HEK293T (cell line): ENCODE results near the gene TMEM248.
"Not testable (repeated sequence)": the region's sequence is repeated elsewhere in the genome, so short reads cannot be mapped to it uniquely, and the experiment has no call there.

Source experiments
- ARNT ChIP-seq: fragments of 450-650 bp; IDR thresholded peaks from 2 replicates; pipeline ENCODE4 v1.6.1; 2017; ENCODE audit warnings: mild to moderate bottlenecking
- BHLHE40 ChIP-seq: fragments of 450-650 bp; IDR thresholded peaks from 2 replicates; pipeline ENCODE4 v1.6.1; 2016; ENCODE audit warnings: mild to moderate bottlenecking, moderate library complexity, borderline replicate concordance
- ELF4 ChIP-seq: fragments of 450-650 bp; IDR thresholded peaks from 2 replicates; pipeline ENCODE4 v1.6.1; 2017; ENCODE audit warnings: antibody characterized with exemption
- FOXA1 ChIP-seq: fragments of 450-650 bp; IDR thresholded peaks from 2 replicates; pipeline ENCODE4 v1.6.1; 2016; ENCODE audit warnings: mild to moderate bottlenecking
- FOXK2 ChIP-seq: fragments of 450-650 bp; IDR thresholded peaks from 2 replicates; pipeline ENCODE4 v1.6.1; 2016; ENCODE audit warnings: mild to moderate bottlenecking
- FOXM1 ChIP-seq: fragments of 450-650 bp; IDR thresholded peaks from 2 replicates; pipeline ENCODE4 v1.6.1; 2017; ENCODE audit warnings: mild to moderate bottlenecking, borderline replicate concordance
- HDGF ChIP-seq: fragments of 450-650 bp; IDR thresholded peaks from 2 replicates; pipeline ENCODE4 v1.6.1; 2017; ENCODE audit warnings: antibody characterized with exemption, borderline replicate concordance
- L3MBTL2 ChIP-seq: fragments of 450-650 bp; conservative IDR thresholded peaks from 2 replicates; pipeline ENCODE4 v1.6.1; 2016; ENCODE audit warnings: mild to moderate bottlenecking
- NFRKB ChIP-seq: fragments of 450-650 bp; IDR thresholded peaks from 2 replicates; pipeline ENCODE4 v1.6.1; 2016; ENCODE audit warnings: mild to moderate bottlenecking, moderate library complexity
- PKNOX1 ChIP-seq: fragments of 450-650 bp; IDR thresholded peaks from 2 replicates; pipeline ENCODE4 v1.6.1; 2016
- SP1 ChIP-seq: fragments of 450-650 bp; IDR thresholded peaks from 2 replicates; pipeline ENCODE4 v1.6.1; 2017
- ZNF384 ChIP-seq: fragments of 450-650 bp; IDR thresholded peaks from 2 replicates; pipeline ENCODE4 v1.6.1; 2016

DNA sequence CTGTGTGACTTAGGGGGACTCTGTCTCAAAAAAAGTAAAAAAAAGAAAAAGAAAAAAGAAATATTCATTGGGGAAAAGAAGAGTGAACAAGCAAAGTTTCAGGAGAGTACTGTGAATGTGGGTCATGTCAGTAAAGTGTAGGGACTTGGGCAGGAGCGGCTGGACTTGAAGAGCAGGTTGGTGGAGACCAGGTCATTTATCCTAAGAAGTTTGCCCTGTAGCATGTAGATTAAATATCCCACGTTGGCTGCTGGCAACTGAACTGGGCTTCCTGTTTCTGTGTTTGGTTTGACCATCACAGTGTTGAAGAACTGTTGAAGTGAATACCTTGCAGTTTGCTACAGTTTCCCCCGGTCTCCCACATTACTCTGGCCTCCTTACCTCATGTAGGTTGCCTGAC, 32.8 kb upstream of the TMEM248 start:
- not testable (repeated sequence) for TF ChIP-seq NFRKB, BHLHE40, SP1, FOXM1, HDGF, ARNT, FOXA1, FOXK2, ZNF384, ELF4, PKNOX1, L3MBTL2
